G401.6 (cell line): ENCODE data around the gene LHFPL5.

ENCODE experiments used
- FAIRE-seq: peaks from 2 replicates; lab custom pipeline; 2012; peaks lifted over from hg19 to GRCh38; lab: Jason Lieb, UNC

The LHFPL5 gene

GRCh38 chr6:35794536-35795452 lies 10.4 kb upstream of the LHFPL5 start:
- FAIRE-seq, result no peak

GRCh38 chr6:35795453-35796071 lies 9.6 kb upstream of the LHFPL5 start:
- FAIRE-seq, result no peak

DNA sequence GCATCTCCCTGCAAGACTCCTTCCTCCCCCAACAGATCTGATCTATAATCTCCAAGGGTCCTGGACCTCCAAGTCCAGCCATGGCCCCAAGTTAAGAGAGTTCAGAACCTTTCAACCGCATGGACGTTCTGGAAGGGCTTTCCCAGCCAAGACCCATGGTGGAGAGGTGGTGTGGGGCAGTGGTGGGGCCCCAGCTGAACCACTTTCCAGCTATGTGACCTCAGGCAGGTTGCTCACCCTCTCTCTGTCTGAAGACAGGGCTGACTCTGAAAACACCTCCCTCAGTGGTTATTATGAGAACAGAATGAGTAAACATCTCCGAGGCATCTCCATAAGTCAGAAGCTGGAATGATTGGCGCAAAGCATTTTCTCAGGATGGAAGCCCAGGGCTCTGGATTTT lies 8.9 kb upstream of the LHFPL5 start:
- FAIRE-seq, result no peak

DNA sequence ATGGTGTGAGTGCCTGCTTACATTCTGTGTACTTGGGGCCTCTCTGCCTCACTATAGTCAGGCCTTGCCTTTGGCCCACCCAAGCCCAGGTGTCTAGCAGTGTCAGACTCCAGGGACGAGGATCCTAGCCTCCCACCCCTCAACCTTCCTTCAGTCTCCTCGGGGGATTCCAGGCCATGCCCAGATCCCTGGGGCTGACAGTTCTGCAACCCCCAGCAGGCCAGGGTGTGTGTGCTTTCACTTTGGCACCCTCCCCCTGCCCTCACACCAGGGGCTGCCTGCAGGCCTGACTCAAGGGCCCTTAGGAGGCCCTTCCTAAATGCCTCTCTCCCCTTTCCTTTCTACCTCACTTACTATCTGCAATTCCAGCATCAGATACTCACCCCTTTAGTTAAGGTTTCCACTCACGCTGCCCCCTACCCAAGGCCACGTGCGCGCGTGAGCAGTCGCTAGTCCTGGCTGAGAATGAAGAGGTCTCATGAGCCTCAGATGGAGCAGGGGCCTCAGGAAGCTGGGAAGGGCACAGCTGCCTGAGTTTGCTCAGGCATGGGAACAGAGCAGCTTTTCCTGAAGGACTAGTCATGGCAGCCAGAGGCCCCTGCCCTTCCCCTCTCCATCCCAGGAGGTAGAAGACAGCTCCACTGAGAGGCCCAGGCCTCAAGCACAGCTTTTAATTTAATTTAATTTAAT lies 7.2 kb upstream of the LHFPL5 start:
- no peak for FAIRE-seq

DNA sequence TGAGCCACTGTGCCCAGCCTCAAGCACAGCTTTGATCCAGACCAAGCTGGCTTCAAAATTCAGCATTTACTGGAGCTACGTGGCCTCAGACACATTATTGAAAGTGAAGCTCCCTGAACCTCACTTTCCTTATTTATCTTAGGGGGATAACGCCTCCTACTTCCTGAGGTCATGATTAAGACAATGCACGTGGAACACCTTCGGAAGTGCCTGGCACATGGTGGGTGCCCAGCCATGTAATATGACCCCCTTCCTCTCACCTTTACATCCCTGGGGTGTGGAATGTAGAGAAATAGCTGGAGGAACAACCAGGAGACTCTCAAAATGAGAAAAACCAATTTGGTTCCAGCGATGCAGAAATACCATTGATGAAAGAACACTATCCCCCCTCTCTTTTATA lies 6.4 kb upstream of the LHFPL5 start:
- FAIRE-seq, result no peak

GRCh38 chr6:35801148-35801547 lies 4.0 kb upstream of the LHFPL5 start:
- no peak for FAIRE-seq

DNA sequence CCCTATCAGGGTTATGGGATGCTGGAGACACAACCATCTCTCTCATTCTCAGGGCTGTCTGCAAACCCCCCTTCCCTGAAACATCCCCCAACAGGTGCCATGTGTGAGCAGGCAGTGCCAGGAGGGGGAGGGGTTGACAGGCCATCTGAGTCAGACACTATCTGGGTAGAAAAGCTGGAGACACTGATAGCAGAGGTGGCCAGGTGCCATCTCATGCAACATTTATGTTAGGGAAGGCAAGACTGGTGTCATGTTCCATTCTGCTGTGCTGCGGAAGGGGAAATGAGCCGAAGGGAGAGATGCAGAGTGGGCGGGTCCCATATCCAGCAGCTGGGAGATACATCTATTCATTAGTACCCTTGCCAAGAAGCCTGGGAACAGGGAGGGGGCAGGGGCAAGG lies 3.5 kb downstream of the LHFPL5 start:
- FAIRE-seq, result no peak

DNA sequence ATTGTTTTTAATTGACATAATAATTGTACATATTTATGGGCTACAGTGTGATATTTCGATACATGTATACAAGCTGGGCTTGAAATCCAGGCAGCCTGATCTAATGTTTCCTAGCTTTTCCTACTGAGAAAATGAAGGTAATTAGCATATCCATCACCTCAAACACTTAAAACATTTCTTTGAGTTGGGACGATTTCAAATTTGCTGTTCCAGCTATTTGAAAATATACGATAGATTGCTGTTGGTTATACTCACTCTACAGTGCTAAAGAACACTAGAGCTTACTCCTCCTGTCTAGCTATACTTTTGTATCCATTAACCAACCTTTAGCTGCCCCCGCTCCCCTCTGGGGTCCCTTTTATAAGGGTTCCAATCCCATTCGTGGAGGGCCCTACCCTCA lies 4.7 kb downstream of the LHFPL5 start:
- FAIRE-seq, result no peak

GRCh38 chr6:35810971-35811698 lies 6.0 kb downstream of the LHFPL5 start:
- FAIRE-seq, result no peak

GRCh38 chr6:35811699-35811995 lies 6.5 kb downstream of the LHFPL5 start:
- no peak for FAIRE-seq

- FAIRE-seq, result no peak
These were observed 12.4 kb downstream of the LHFPL5 start for GRCh38 chr6:35817515-35817914.

GRCh38 chr6:35823601-35824000 lies 18.4 kb downstream of the LHFPL5 start:
- no peak for FAIRE-seq

- FAIRE-seq, result no peak
These were observed 19.5 kb downstream of the LHFPL5 start for GRCh38 chr6:35824552-35825192.

GRCh38 chr6:35829306-35829705 lies 24.2 kb downstream of the LHFPL5 start:
- no peak for FAIRE-seq

DNA sequence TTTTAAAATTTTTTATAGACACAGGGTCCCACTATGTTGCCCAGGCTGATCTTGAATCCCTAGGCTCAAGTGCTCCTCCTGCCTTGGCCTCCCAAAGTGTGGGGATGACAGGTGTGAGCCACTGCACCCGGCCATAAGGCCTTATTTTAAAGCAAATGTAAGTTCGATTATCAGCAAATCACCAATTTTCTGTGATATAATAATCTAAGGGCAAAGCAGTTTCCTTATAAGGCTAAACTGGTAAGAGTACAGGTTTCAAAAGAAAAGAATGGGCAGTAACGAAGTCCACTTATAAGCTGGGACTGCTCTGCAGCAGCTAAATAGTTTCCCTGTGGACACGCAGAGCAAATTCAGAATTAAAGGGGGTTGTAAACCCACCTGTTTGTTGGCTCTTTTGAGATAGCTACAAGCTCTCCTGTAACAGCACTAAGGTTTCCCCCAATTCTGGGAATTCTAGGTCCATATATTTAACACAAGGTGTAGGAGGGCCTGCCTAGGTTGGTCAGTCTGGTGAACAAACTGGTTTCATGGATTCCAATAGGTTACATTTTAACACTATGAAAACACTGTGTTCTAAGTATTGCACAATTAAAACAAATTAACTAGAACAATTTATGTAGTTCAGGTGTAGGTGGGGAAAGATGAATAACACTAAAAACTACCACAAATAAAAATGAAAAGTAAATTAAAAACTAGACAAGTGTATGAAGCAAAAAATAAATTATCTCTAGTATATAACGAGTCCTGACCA lies 26.3 kb downstream of the LHFPL5 start:
- no peak for FAIRE-seq

GRCh38 chr6:35833536-35833935 lies 28.4 kb downstream of the LHFPL5 start:
- FAIRE-seq, result no peak

DNA sequence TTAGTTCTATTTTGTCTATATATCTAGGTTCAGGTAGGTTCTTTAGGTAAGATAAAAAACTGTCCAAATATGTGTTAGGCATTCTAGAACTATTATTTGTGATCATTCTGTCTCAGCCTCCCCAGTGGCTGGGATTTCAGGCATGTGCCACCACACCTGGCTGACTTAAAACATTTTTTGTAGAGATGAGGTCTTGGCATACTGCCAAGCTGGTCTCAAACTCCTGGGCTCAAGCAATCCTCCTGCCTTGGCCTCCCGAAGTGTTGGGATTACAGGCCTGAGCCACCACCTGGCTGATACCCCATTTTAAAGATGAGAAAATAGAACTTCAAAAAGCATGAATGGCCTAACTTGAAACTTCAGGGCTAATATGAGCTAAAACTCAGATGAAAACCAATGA lies 33.9 kb downstream of the LHFPL5 start:
- no peak for FAIRE-seq

- no peak for FAIRE-seq
These were observed 37.2 kb downstream of the LHFPL5 start for GRCh38 chr6:35842381-35842780.

DNA sequence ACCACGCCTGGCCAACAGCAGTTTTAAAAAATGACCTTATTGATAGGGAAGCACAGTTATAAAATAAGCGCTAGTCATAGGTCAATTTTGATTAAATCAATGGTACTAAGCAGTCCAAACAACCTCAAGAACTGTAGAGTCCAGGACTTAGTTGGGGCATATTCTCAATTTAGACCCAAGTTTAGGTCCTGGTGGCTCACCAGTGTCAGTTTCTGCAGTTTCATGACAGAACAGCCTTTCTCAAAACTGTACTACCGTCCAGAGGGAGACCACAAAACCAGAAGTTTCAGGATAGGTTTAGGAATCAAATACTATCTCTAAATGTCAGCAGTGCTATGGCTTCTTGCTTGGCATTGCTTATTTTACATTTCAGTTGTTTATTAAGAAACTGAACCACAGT lies 39.1 kb downstream of the LHFPL5 start:
- no peak for FAIRE-seq

- FAIRE-seq, result no peak
These were observed 45.1 kb downstream of the LHFPL5 start for GRCh38 chr6:35850208-35850607.

DNA sequence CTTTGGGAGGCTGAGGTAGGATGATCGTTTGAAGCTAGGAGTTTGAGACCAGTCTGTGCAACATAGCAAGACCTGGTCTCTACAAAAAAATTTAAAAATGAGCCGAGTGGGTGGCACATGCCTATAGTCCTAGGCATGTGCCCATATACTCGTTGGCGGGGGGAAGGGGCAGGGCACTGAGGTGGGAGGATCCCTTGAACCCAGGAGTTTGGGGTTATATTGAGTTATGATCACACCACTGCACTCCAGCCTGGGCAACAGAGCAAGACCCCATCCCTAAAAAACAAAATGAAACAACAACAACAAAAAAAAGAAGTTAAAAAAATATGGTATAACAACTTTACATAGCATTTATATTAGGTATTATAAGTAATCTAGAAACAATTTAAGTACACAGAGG lies 47.8 kb downstream of the LHFPL5 start:
- FAIRE-seq, result no peak

DNA sequence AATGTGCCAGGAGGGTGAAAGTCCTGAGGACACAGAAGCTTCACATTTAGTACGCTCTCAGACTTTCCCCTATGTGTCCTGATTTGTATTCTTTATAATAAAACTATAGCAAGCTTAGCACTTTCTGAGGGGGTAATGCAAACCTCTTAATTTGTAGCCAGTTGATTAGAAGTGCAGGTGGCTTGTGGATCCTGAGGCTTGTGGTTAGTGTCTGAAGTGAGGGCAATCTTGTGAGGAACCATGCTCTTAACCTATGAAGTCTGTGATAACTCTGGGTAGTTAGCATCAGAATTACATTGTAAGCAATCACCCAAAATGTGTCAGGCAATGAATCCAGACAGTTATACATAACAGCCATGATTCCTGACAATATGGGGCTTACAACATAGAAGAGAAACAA lies 51.1 kb downstream of the LHFPL5 start:
- FAIRE-seq, result no peak
